HG03066 (cell line): ENCODE results near the gene ACAA2.

Experiments used
- ATAC-seq: cut with Tn5 transposase; IDR thresholded peaks from one replicate; pipeline ENCODE4 v1.9.1; 2021; ENCODE audit warnings: low read depth; ENCODE audit not compliant: unreplicated experiment

ACAA2 gene

GRCh38 chr18:49745045-49746014 is 68.0 kb downstream of the ACAA2 start:
- ATAC-seq: no peak

DNA sequence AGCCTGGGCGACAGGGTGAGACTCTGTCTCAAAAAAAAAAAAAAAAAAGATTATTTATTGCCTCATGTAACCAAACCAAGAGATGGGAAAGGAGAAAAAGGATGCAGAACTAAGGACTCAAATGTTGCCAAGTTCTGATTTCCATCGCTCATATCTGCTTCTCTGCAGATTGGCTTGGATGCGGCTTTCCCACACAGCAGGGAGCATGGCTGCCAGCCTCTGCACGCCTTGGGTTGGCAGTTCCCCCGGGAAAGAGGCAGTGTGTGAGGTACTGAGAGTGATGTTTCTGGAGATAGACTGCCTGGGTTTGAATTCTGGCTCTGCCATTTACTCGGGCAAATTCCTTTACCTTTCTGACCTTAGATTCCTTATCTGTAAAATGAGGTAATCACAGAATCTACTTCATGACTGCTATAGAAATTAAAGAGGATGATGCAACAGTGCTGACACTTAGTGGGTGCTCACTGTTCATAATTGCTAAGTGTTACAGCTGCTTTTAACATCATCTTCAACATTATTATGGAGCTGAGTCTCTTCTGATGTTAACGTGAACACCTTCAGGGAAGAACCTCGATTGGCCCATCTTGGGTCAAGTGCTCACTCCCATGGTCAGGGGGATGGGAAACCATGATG is 68.8 kb downstream of the ACAA2 start:
- no peak for ATAC-seq

DNA sequence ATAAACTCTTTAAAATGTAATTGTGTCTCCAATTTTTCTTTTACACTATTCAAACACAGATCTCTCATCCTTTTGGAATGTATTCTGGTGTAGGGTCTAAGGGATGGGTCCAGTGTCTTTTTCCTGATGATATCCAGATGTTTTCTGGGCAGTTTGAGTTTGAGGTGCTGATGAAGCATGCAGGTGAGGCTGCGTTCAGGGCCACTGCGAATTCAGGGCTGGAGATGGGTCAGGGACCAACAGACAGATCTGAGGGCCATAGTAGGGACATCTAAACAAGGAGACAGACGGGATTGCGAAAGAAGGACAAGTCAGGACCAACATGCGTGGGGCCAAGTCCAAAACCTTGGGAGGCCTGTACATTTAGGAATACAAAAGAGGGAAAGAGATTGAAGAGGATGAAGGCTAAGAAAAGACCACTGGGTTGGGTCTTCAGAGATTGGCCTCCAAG is 70.2 kb downstream of the ACAA2 start:
- no peak for ATAC-seq

DNA sequence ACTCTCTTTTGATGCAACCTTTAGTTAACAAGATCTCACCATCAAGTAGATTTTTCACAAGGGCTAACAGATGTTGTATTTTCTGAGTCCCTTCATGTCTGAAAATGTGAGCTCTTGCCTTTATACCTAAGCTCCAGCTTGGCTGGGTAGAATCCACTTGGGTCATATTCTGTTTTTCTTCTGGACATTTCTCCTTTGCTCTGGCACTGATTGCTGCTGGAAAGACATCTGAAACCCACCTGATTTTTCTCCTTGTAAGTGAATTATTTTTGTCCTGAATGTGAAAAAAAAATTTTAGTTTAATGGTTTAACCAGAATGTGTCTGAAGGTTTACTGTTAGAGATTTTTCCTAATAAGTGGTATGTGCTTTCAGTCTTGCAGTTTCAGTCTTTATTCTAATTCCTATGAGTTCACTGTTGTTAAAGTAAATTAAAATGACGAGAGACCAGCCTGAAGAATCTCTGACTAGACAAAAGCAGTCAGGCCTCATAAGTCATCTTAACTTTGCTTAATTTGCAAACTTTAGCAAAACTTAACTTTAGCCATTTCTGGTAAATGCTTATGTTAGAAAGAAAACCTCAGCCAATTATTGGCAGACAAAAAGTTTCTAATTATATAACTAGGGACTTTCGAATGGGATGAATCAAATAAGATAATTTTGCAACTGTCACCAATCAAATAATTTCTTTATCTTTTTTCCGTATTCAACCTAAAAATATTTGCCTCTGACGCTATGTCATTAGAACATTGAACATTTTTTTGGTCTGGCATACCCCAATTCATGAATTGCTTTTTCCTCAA is 70.8 kb downstream of the ACAA2 start:
- ATAC-seq: no peak

- no peak for ATAC-seq
These were observed 74.1 kb downstream of the ACAA2 start for GRCh38 chr18:49739275-49739674.

- no peak for ATAC-seq
These were observed 74.6 kb downstream of the ACAA2 start for GRCh38 chr18:49738721-49739120.

- ATAC-seq: no peak
These were observed 78.5 kb downstream of the ACAA2 start for GRCh38 chr18:49734836-49735235.

GRCh38 chr18:49733896-49734585 is 79.3 kb downstream of the ACAA2 start:
- ATAC-seq: no peak

DNA sequence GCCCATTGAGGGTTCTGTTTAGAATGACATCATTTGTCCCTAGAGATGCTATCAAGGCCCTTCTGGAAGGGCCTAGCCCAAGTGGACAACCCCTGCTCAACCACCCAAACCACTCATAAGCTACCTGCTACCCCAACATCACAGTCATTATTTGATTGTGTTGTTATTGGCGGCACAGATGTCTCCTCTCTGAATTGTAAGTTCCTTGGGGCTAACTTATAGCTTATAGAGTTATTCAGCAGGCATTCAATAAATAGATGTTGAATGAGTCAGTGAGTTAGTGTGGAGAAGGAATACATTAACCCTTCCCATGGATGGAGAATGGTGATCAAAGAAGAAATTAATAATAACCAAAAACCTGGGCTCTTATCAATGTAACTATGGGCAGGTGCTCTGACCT is 80.0 kb downstream of the ACAA2 start:
- no peak for ATAC-seq
